Anterior cingulate cortex (tissue), 58 donors: Measurements from ENCODE around the gene BCL7B.
"Not testable (repeated sequence)": the region's sequence is repeated elsewhere in the genome, so short reads cannot be mapped to it uniquely, and the experiment has no call there.

Experiments
- DNase-seq, 58 donors: peaks; one replicate each; lab custom pipeline; 2025; lab: John Stamatoyannopoulos, UW

BCL7B gene

GRCh38 chr7:73507556-73507955 is 49.9 kb downstream of the BCL7B start:
- DNase-seq: no peak

DNA sequence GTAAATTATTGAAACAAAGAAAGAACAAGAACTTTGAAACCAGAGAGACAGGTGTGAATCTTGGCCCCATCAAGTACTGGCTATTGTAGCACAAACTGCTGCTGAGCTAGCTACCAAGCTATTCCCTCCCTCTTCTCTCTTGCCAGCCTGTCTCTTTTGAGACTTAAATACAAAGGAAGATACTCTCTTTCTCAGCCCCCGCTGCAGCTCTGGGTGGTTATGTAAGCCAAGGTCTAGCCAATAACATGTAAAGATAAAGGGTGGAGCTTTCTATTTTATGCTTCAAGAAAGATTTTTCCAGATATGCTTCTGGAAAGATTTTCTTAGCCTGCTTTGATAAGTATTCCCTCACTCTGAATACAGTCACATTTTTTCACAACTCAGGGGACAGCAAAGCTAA is 52.6 kb downstream of the BCL7B start:
- peak in 17 of 58 donors; percentile 0 to 58 (median 15) for DNase-seq

DNA sequence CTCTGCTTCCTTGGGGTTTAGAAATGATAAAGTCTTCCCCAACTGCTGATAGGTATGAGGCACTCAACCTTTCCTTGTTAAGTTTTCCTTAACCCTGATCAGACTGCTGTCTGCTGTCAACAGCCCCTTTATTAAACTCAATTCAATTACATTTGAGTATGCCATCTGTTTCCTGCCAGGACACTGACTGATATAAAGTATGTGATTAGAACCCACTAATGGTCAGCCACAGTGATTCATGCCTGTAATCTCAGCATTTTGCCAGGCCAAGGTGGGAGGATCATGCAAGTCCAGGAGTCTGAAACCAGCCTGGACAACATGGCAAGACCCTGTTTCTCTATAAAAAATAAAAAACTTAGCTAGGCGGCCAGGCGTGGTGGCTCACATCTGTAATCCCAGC is 53.5 kb downstream of the BCL7B start:
- no peak for DNase-seq

GRCh38 chr7:73503229-73503628 is 54.3 kb downstream of the BCL7B start:
- DNase-seq: no peak

- no peak for DNase-seq
Observed at GRCh38 chr7:73496626-73497025, 60.9 kb downstream of the BCL7B start.

GRCh38 chr7:73495507-73495906 is 62.0 kb downstream of the BCL7B start:
- not testable (repeated sequence) for DNase-seq

DNA sequence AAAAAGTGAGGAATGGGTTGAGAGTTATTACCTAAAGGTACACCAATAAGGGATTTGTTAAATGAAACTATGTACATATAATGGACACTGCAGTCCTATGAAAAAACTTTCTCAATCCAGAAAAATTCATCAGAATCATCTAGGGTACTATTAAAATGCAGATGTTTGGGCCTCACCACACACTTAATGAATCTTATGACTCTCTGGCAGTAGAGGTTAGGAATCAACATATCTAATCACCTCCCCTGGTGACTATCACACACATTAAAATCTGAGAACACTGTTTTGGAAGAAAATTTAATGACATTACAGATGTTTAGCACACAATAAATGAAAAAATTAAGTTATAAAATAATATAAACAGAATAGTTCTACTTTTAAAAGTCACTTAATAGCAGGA is 67.5 kb downstream of the BCL7B start:
- no peak for DNase-seq

- DNase-seq: no peak
Observed at GRCh38 chr7:73487486-73487885, 70.0 kb downstream of the BCL7B start.
